COR-L47 (cell line): ENCODE data around the gene BIN2.
"Not testable (repeated sequence)": the region's sequence is repeated elsewhere in the genome, so short reads cannot be mapped to it uniquely, and the experiment has no call there.

ENCODE experiments used
- DNase-seq: peaks from one replicate; lab custom pipeline; 2025; lab: John Stamatoyannopoulos, UW

The BIN2 gene

DNA sequence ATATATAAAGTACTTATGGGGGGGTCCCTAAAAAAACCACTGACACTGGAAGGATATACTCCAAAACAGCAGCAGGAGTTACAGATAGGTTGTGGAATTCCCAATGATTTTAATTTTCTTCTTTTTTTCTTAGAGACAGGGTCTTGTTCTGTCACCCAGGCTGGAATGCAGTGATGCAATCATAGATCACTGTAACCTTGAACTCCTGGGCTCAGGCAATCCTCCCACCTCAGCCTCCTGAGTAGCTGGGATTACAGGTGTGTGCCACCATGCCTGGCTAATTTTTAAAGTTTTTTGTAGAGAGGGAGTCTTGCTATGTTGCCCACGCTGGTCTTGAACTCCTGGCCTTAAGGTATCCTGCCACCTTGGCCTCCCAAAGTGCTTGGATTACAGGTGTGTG is 64.4 kb downstream of the BIN2 start:
- DNase-seq, result not testable (repeated sequence)

DNA sequence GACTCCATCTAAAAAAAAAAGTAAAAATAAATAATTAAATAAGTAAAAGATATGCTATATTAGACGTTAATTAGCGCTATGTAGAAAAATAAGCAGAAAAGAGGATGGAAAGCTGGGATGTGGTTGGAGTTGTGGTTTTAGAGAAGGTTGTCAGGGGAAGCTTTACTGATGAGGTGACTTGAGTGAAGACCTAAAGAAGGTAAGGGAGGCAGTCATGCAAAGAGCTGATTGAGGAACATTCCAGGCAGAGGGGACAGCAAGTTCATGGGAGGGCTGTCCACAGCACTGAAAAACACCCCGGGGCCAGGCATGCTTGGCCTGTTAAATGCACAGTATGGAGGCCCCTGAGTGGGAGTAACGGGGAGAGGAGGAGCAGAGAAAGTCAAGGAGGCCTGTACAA is 69.4 kb downstream of the BIN2 start:
- DNase-seq, result no peak

- no peak for DNase-seq
Observed at GRCh38 chr12:51253276-51253675, 70.7 kb downstream of the BIN2 start.

DNA sequence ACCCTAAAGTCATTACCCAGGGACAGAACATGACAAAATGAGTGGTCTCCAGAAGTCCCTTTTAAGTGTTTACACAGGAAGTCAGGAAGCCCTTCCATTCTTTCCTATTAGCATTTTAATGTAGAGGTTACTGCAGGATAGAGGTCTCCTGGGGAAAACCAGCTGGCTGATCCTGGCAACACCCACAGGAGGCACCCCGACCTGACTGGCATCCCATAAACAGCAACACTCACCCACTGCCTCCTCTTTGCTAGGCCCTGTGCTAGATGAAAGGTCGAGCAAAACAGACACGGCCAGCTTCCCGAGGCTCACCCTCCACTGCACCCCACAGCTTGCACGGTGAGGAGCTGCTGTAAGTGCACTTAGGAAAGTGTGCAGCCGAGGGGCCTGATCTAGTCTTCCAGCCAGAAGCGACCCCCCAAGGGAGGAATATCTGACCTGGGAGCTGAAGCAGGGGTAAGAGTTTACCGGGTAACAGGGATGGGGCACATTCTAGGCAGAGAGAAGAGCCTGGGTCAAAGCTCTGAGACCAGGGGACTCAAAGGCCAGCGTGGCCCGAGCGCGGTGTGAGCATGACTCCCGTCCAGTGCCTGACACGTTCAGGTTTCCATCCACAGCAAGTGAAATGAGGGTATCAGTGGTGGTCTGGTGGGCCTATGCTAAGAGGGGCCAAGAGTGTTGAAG is 76.3 kb downstream of the BIN2 start:
- no peak for DNase-seq

DNA sequence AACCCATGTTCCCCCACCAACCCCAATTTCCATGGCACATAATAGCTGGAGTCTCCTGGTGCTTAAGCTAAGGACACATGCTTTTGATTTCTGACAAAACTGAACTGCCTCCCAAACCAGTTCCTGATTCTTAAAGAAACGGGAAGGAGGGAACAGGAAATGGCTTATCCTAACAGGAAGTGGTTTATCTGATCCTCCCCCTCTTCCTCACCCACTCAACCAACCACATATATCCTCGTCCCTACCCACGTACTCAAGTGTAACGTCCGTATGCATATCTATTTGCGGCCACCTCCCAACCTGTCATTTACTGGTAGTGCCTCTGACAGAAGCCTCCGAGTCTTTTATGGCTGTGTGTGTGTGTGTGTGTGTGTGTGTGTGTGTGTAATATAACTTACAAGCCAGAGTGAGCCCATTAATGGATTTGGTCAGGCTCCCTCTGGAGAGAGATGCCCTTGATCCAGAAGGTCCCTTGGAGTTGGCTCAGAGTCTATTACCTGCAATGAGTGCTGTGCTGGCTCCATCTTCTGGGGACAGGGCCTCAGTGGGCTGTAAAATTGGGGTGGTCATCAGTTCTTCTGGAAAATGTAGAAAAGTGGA is 77.6 kb downstream of the BIN2 start:
- no peak for DNase-seq

- no peak for DNase-seq
Observed at GRCh38 chr12:51245476-51246253, 78.3 kb downstream of the BIN2 start.

DNA sequence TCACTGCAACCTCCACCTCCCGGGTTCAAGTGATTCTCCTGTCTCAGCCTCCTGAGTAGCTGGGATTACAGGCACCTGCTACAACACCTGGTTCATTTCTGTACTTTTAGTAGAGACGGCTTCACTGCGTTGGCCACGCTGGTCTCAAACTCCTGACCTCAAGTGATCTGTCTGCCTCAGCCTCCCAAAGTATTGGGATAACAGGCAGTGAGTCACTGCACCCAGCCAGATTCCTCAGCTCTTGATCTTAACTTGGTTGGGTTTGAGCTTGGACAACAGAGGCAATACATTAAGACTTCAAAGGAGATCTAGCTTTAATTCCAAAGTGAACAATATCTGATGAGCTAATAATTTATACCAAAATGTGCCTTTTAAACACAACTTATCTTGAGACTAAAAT is 79.7 kb downstream of the BIN2 start:
- DNase-seq, result no peak

GRCh38 chr12:51242876-51243275 is 81.1 kb downstream of the BIN2 start:
- DNase-seq, result no peak

DNA sequence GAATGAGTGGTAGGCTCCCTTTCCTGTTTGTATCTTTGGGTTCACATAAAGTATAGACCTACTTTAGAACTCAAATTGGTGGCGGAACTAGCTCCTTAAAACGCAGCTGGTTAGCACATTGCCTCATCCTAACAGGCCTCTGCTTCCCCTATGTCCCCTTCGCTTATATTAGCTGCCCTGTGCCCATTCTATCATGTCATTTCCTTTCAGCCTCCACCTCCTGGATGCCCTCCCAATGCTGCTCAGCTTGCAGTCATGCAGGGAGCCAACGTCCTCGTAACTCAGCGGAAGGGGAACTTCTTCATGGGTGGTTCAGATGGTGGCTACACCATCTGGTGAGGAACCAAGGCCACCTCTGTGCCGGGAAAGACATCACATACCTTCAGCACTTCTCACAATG is 81.9 kb downstream of the BIN2 start:
- DNase-seq, result no peak

- no peak for DNase-seq
Observed at GRCh38 chr12:51240971-51241370, 83.0 kb downstream of the BIN2 start.

- DNase-seq, result peak; percentile 94
Observed at GRCh38 chr12:51238510-51239334, 85.3 kb downstream of the BIN2 start, which contains the start of gene DAZAP2. TSS of gene DAZAP2 (plus strand) at chr12:51238826. CDS start at chr12:51238908, 82 bp downstream.

- no peak for DNase-seq
Observed at GRCh38 chr12:51238037-51238509, 85.9 kb downstream of the BIN2 start.

DNA sequence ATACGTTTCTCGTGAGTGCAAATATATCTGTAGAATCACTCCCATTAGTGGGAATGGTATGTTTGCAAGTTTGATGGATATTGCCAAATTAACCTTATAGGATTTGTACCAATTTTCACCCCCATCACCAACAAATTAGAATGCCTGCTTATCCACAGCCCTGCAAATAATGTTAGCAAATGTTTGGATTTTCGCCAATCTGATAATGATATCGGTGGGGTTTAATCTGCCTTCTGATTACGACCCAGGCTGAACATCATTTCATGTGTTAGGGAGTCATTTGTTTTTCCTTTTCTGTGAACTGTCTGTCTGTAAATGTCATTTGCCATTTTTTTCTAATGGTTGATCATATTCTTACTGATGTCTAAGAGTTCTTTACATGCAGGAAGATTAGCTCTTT is 89.4 kb downstream of the BIN2 start:
- DNase-seq, result no peak

DNA sequence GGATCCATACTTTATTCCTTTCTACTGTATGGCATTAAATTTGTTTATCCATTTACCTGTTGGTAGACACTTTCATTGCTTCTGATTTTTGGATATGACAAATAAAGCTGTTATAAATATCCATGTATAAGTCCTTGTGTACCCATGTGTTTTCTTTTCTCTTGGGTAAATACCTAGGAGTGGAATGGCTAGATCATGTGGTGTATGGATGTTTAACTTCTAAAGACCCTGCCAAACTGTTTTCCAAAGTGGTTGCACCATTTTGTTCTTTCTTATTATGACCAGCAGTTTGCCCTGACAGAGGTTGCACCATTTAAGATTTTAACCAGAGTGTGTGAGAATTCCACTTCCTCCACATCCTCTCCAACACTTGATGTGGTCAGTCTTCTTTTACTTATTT is 91.3 kb downstream of the BIN2 start:
- DNase-seq, result no peak
